Spleen (tissue), 7 donors: ENCODE results near the gene HHIP.

Experiments
- POLR2A ChIP-seq, 3 donors: fragments of 450-650 bp; IDR thresholded peaks; one replicate each; pipeline ENCODE4 v1.5.1; 2017; ENCODE audit warnings: antibody characterized with exemption in 3 of 3, mild to moderate bottlenecking in 1 of 3
- TF ChIP-seq, protein P1 (sequence below), 11 experiments: fragments of 200-600 bp in 7 of 11; fragments of 450-650 bp in 4 of 11; sonication (generic) in 4 of 11; IDR thresholded peaks in 8 of 11; conservative IDR thresholded peaks in 3 of 11; 1 replicate in 7 of 11; 2 replicates in 4 of 11; pipeline versions ENCODE4 v1.4.0 to v1.8.0; 2016 to 2021; ENCODE audit warnings: antibody characterized with exemption in 11 of 11, inconsistent platforms in 4 of 11, mild to moderate bottlenecking in 1 of 11
- donor health status: DM: no; HTN: no; CAD: no; lungs with moderate emphysema.
- donor health status: DM: no; HTN: no; CAD: no.
- donor health status: DM: no; HTN: no; CAD: no.

DNA sequence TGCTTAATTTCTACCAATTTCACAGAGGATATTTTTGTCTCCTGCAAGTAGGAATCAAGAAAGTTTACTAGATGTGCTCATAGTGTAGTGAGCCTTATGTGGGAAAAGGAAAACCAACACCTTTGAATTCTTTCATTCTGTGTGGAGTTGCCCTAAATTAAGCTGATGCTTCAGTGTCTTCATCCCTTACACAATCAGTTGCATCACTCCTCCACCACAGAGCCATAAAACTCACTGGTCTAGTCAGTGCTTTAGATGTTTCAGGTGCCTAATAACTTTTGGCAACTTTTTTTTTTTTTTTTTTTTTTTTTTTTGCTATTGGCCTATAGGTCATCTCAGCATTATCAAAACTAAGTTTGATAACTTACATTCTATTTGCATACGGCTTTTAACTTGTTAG, 41.5 kb downstream of the HHIP start:
- TF ChIP-seq, protein P1, sequence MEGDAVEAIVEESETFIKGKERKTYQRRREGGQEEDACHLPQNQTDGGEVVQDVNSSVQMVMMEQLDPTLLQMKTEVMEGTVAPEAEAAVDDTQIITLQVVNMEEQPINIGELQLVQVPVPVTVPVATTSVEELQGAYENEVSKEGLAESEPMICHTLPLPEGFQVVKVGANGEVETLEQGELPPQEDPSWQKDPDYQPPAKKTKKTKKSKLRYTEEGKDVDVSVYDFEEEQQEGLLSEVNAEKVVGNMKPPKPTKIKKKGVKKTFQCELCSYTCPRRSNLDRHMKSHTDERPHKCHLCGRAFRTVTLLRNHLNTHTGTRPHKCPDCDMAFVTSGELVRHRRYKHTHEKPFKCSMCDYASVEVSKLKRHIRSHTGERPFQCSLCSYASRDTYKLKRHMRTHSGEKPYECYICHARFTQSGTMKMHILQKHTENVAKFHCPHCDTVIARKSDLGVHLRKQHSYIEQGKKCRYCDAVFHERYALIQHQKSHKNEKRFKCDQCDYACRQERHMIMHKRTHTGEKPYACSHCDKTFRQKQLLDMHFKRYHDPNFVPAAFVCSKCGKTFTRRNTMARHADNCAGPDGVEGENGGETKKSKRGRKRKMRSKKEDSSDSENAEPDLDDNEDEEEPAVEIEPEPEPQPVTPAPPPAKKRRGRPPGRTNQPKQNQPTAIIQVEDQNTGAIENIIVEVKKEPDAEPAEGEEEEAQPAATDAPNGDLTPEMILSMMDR (IDR thresholded peaks at IDR 0.05 in 8 of 11, conservative IDR thresholded peaks at IDR 0.05 in 3 of 11), result no peak
- TF ChIP-seq POLR2A (IDR thresholded peaks at IDR 0.05), result no peak
